Endothelial cell of umbilical vein (primary cell): ENCODE measurements around the gene PCNX4. TPM values are rescaled to one million over a fixed set of nuclear protein-coding genes. Genes with fewer than 3 reads are reported as not detected.

Experiments
- BruUV-seq: library from RNA; stranded (reverse); fragments of 400-500 nt; replicated peaks from 2 replicates; lab custom pipeline; 2021; lab: Mats Ljungman, UMichigan
- CTCF ChIA-PET: fragments of 300-600, 350-600 bp; sonication (Branson Sonifier 250); formaldehyde crosslinking; loops from one replicate; lab custom pipeline; 2021; ENCODE audit warnings: antibody characterized with exemption, inconsistent platforms; lab: Charles Lee
- POLR2A ChIA-PET: fragments of 300-600, 350-600 bp; sonication (Branson Sonifier 250); formaldehyde crosslinking; loops from one replicate; lab custom pipeline; 2021; ENCODE audit warnings: antibody characterized with exemption, inconsistent platforms; lab: Charles Lee
- DNase-seq: peaks from one replicate; pipeline ENCODE4 v3.0.0-alpha.2; 2011; ENCODE audit warnings: low read depth, low spot score
- FAIRE-seq: peaks from 2 replicates; lab custom pipeline; 2011; peaks lifted over from hg19 to GRCh38; lab: Jason Lieb, UNC
- H2AFZ ChIP-seq: 2 replicates; pipeline ENCODE4 v1.6.0; 2012; ENCODE audit warnings: low read depth, low read length, control low read depth, inconsistent platforms
- H3K27ac ChIP-seq: 2 replicates; pipeline ENCODE4 v1.5.1; 2011; ENCODE audit warnings: low read depth, mild to moderate bottlenecking, control low read depth, low read length, moderate library complexity; ENCODE audit not compliant: insufficient read depth
- H3K27me3 ChIP-seq, 2 experiments: 2 replicates each; pipeline versions ENCODE4 v1.6.0 to v1.6.1; 2011; ENCODE audit warnings: low read length in 2 of 2, mixed read lengths in 1 of 2; ENCODE audit not compliant: control insufficient read depth in 2 of 2, insufficient read depth in 2 of 2
- H3K36me3 ChIP-seq, 2 experiments: 2 replicates in 1 of 2; 3 replicates in 1 of 2; pipeline ENCODE4 v1.5.1; 2011; ENCODE audit warnings: low read length in 2 of 2, mild to moderate bottlenecking in 1 of 2, moderate library complexity in 1 of 2; ENCODE audit not compliant: control insufficient read depth in 2 of 2, insufficient read depth in 2 of 2; ENCODE audit errors: extremely low read depth in 1 of 2
- H3K4me1 ChIP-seq: 3 replicates; pipeline ENCODE4 v1.5.1; 2011; ENCODE audit warnings: mild to moderate bottlenecking, low read length; ENCODE audit not compliant: control insufficient read depth, insufficient read depth; ENCODE audit errors: extremely low read depth
- H3K4me2 ChIP-seq: 2 replicates; pipeline ENCODE4 v1.6.1; 2011; ENCODE audit warnings: low read length, control low read depth, mixed read lengths; ENCODE audit not compliant: insufficient read depth
- H3K4me3 ChIP-seq, 3 experiments: fragments of 200-600 bp in 1 of 3; sonication (generic), shearing (Covaris generic) in 1 of 3; replicated peaks in 1 of 3; 2 replicates each; pipeline ENCODE4 v1.5.1; 2011 to 2016; ENCODE audit warnings: control low read depth in 3 of 3, low read length in 3 of 3, mild to moderate bottlenecking in 2 of 3, inconsistent platforms in 1 of 3, low read depth in 1 of 3, moderate library complexity in 1 of 3; ENCODE audit not compliant: insufficient read depth in 1 of 3
- H3K79me2 ChIP-seq: 2 replicates; pipeline ENCODE4 v1.6.0; 2012; ENCODE audit warnings: low read length, inconsistent platforms; ENCODE audit not compliant: control insufficient read depth, insufficient read depth
- H3K9ac ChIP-seq: replicated peaks from 2 replicates; pipeline ENCODE3; 2011; ENCODE audit warnings: low read length, control low read depth; ENCODE audit not compliant: insufficient read depth; ENCODE audit errors: extremely low read depth
- H3K9me1 ChIP-seq: replicated peaks from 3 replicates; pipeline ENCODE4 v1.6.0; 2011; ENCODE audit warnings: mild to moderate bottlenecking, low read length; ENCODE audit not compliant: control insufficient read depth, insufficient read depth; ENCODE audit errors: extremely low read depth
- H3K9me3 ChIP-seq: replicated peaks from 2 replicates; pipeline ENCODE4 v1.5.1; 2012; ENCODE audit warnings: low read length, inconsistent platforms; ENCODE audit not compliant: control insufficient read depth, insufficient read depth
- H4K20me1 ChIP-seq: replicated peaks from 2 replicates; pipeline ENCODE3; 2011; ENCODE audit warnings: mild to moderate bottlenecking, low read length; ENCODE audit not compliant: control insufficient read depth, insufficient read depth; ENCODE audit errors: extremely low read depth
- EZH2 ChIP-seq: IDR thresholded peaks from 2 replicates; pipeline ENCODE4 v1.6.1; 2012; ENCODE audit warnings: borderline replicate concordance, low read depth, mild to moderate bottlenecking, moderate library complexity, low read length, inconsistent platforms; ENCODE audit not compliant: severe bottlenecking
- FOS ChIP-seq: IDR thresholded peaks from 2 replicates; pipeline ENCODE4 v1.6.1; 2011; ENCODE audit warnings: mild to moderate bottlenecking, low read length, moderate library complexity, borderline replicate concordance; ENCODE audit not compliant: insufficient read depth
- GATA2 ChIP-seq: IDR thresholded peaks from 2 replicates; pipeline ENCODE4 v1.7.0; 2011; ENCODE audit warnings: low read depth, mild to moderate bottlenecking, moderate library complexity, mixed read lengths, low read length; ENCODE audit not compliant: insufficient read length, insufficient read depth
- JUN ChIP-seq: IDR thresholded peaks from 2 replicates; pipeline ENCODE4 v1.6.1; 2011; ENCODE audit warnings: borderline replicate concordance, low read depth; ENCODE audit not compliant: insufficient read length, insufficient read depth
- MYC ChIP-seq: IDR thresholded peaks from one replicate; pipeline ENCODE4 v1.6.1; 2011; ENCODE audit warnings: mild to moderate bottlenecking, low read depth, low read length
- POLR2A ChIP-seq: IDR thresholded peaks from 2 replicates; pipeline ENCODE4 v1.6.1; 2012; ENCODE audit warnings: low read depth, mild to moderate bottlenecking, control low read depth, low read length
- POLR2AphosphoS5 ChIP-seq: IDR thresholded peaks from 2 replicates; pipeline ENCODE4 v1.6.1; 2012; ENCODE audit warnings: low read depth, mild to moderate bottlenecking, control low read depth, low read length, moderate library complexity; ENCODE audit not compliant: insufficient read depth
- dilution Hi-C: fragments of 300-500 bp; cut with MboI; formaldehyde crosslinking; loops from one replicate; pipeline ENCODE4 v1.15.0; 2019; ENCODE audit warnings: low sequenced_read_pairs; ENCODE audit not compliant: extremely low pct_ligation_motif_present
- intact Hi-C: fragments of 100-400 bp; cut with micrococcal nuclease; formaldehyde crosslinking; loops from one replicate; pipeline ENCODE4 v1.10.0; 2022
- polyA plus RNA-seq, 4 experiments: library from polyadenylated mRNA; depleted of rRNA in 3 of 4; stranded (reverse) in 3 of 4; unstranded in 1 of 4; fragments of >200 nt; gene quantifications; 2 replicates each; pipeline versions ENCODE4 v1.2.1 to v1.2.3, GENCODE V29; 2011 to 2012; ENCODE audit warnings: missing spikeins in 1 of 4
- total RNA-seq: library from RNA; stranded (reverse); gene quantifications from 2 replicates; pipeline ENCODE4 v1.2.3, GENCODE V29; 2021
- TF ChIP-seq, protein P1 (sequence below), 2 donors: IDR thresholded peaks; 1 replicate in 1 of 2; 2 replicates in 1 of 2; pipeline ENCODE4 v1.5.1; 2011; ENCODE audit warnings: low read length in 2 of 2, mild to moderate bottlenecking in 2 of 2, moderate library complexity in 2 of 2, control low read depth in 1 of 2, inconsistent platforms in 1 of 2, low read depth in 1 of 2; ENCODE audit not compliant: insufficient read depth in 1 of 2; ENCODE audit errors: extremely low read depth in 1 of 2
- TF ChIP-seq, protein P2 (sequence below): IDR thresholded peaks from 2 replicates; pipeline ENCODE4 v1.6.1; 2011; ENCODE audit not compliant: insufficient read depth, insufficient read length

Gene PCNX4
- total and polyA plus RNA-seq, 2 donors (not counting 3 experiments of a cell fraction or from before 2014, with no cell fraction given), result 35.5 to 51.6 TPM

DNA sequence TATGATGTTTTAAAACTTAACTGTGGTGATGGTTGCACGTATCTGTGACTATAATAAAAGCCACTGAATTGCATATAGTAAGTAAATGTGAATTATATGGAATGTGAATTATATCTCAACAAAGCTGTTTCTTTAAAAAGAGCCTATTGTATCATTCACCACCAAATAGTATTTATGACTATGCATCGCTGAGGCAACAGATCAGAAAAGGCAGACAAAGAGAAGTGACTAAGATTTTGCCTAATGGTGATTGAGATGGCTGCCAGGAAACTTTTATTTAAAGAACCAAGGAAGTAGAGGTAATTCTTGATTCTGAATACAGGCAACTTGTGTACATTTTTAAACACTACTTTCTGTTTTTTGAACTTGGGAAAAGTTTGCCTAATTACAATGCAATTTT is 41.8 kb downstream of the PCNX4 start:
- intact Hi-C loops, result no loop called here
- no peak for FAIRE-seq
- Histone ChIP-seq H3K79me2 (no peaks in the 10 kb centered on the region), H3K4me1 (no peaks in the 10 kb centered on the region), H3K4me3 (no peak overlapping the region), H3K27ac (no peak overlapping the region), H4K20me1 (no peaks in the 10 kb centered on the region), H3K9me1 (no peaks in the 10 kb centered on the region), H3K27me3 (no peaks in the 10 kb centered on the region), H2AFZ (no peak overlapping the region), H3K9ac (no peak overlapping the region), H3K9me3 (no peaks in the 10 kb centered on the region), H3K4me2 (no peak overlapping the region), H3K36me3 (peaks cover 0 to 3% of the 10 kb centered on the region in 2 experiments)
- CTCF ChIA-PET, result interaction anchor here (0.9 to 1.0 kb wide), 2 partner anchors 14 to 18 kb away, joined by 4 read pairs; no protein-coding TSS in a partner anchor
- no TSS peak for BruUV-seq
- DNase-seq, result no peak
- no peak for TF ChIP-seq GATA2
- no peak for TF ChIP-seq POLR2A
- no peak for TF ChIP-seq JUN
- TF ChIP-seq, protein P1, sequence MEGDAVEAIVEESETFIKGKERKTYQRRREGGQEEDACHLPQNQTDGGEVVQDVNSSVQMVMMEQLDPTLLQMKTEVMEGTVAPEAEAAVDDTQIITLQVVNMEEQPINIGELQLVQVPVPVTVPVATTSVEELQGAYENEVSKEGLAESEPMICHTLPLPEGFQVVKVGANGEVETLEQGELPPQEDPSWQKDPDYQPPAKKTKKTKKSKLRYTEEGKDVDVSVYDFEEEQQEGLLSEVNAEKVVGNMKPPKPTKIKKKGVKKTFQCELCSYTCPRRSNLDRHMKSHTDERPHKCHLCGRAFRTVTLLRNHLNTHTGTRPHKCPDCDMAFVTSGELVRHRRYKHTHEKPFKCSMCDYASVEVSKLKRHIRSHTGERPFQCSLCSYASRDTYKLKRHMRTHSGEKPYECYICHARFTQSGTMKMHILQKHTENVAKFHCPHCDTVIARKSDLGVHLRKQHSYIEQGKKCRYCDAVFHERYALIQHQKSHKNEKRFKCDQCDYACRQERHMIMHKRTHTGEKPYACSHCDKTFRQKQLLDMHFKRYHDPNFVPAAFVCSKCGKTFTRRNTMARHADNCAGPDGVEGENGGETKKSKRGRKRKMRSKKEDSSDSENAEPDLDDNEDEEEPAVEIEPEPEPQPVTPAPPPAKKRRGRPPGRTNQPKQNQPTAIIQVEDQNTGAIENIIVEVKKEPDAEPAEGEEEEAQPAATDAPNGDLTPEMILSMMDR (IDR thresholded peaks at IDR 0.05; ENCODE audit: extremely low read depth in 1 of 2, insufficient read depth in 1 of 2, low read depth in 1 of 2, low read length in 2 of 2), result no peak
- TF ChIP-seq MYC, result no peak
- TF ChIP-seq, protein P2, sequence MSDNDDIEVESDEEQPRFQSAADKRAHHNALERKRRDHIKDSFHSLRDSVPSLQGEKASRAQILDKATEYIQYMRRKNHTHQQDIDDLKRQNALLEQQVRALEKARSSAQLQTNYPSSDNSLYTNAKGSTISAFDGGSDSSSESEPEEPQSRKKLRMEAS, result no peak
- no peak for TF ChIP-seq POLR2AphosphoS5
- TF ChIP-seq FOS, result no peak
- TF ChIP-seq EZH2, result no peak
- dilution Hi-C loops, result no loop called here
- POLR2A ChIA-PET, result no interaction called here
